Activated B cell treated with CpG ODN at 0.5 μM for 24 hours (primary cell): Measurements from ENCODE around the gene SAMD1. TPM values are rescaled to one million over a fixed set of nuclear protein-coding genes. Genes with fewer than 3 reads are reported as not detected.
"Not testable (repeated sequence)": the region's sequence is repeated elsewhere in the genome, so short reads cannot be mapped to it uniquely, and the experiment has no call there.

ENCODE experiments used
- ATAC-seq: fragments of 200-7000 bp; cut with Tn5 transposase; one replicate; pipeline ENCODE4 v1.10.0; 2021; ENCODE audit warnings: low read depth, mild to moderate bottlenecking, moderate library complexity
- CTCF ChIA-PET: fragments of 350-600 bp; sonication (Branson Sonifier 250); formaldehyde crosslinking; loops from one replicate; lab custom pipeline; 2021; ENCODE audit warnings: antibody characterized with exemption; lab: Charles Lee
- POLR2A ChIA-PET: fragments of 350-600 bp; sonication (Branson Sonifier 250); formaldehyde crosslinking; loops from one replicate; lab custom pipeline; 2021; ENCODE audit warnings: antibody characterized with exemption; lab: Charles Lee
- DNase-seq: peaks from one replicate; pipeline ENCODE4 v3.0.0; 2022
- H3K27ac Mint-ChIP-seq: one replicate; pipeline ENCODE4 v1.8.0; 2020; ENCODE audit warnings: mixed read lengths
- H3K27me3 Mint-ChIP-seq: one replicate; pipeline ENCODE4 v1.8.0; 2021; ENCODE audit warnings: mixed read lengths
- H3K36me3 Mint-ChIP-seq: one replicate; pipeline ENCODE4 v1.8.0; 2021; ENCODE audit warnings: low read depth, mixed read lengths
- H3K4me1 Mint-ChIP-seq: one replicate; pipeline ENCODE4 v1.8.0; 2021; ENCODE audit warnings: mixed read lengths
- H3K4me3 Mint-ChIP-seq: one replicate; pipeline ENCODE4 v1.8.0; 2020; ENCODE audit warnings: mild to moderate bottlenecking, mixed read lengths
- H3K9me3 Mint-ChIP-seq: one replicate; pipeline ENCODE4 v1.8.0; 2020; ENCODE audit warnings: mixed read lengths
- CTCF ChIP-seq: fragments of 200-600 bp; IDR thresholded peaks from one replicate; pipeline ENCODE4 v1.8.0; 2022; ENCODE audit warnings: antibody characterized with exemption, mild to moderate bottlenecking
- intact Hi-C: fragments of 100-400 bp; cut with micrococcal nuclease; formaldehyde crosslinking; loops from one replicate; pipeline ENCODE4 v1.15.1; 2024
- total RNA-seq: library from RNA; stranded (reverse); gene quantifications from 2 replicates; pipeline ENCODE4 v1.2.3, GENCODE V29; 2022

Gene SAMD1
- total RNA-seq, 1 donor from 2014 or later: 32.7 TPM

- no peak overlapping the region for H3K4me3 Mint-ChIP-seq
- H3K27ac Mint-ChIP-seq: no peak overlapping the region
- TF ChIP-seq CTCF: no peak
Observed at GRCh38 chr19:14053032-14053431, 37.5 kb downstream of the SAMD1 start.

DNA sequence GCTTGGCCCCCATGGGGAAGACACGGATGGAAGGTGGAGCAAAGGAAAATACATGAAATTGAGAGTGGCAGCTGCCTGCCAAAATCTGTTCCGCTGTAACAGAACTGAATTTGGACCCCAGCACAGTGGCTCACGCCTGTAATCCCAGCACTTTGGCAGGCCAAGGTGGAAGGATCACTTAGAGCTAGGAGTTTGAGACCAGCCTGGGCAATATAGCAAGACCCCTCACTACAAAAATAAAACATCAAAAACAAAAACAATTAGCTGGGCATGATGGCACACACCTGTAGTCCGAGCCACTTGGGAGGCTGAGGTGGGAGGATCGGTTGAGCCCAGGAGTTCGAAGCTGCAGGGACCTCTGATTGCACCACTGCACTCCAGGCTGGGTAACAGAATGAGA, 38.1 kb downstream of the SAMD1 start:
- Mint-ChIP-seq H3K4me3 (no peak overlapping the region), H3K27ac (no peak overlapping the region), H3K27me3 (peaks cover 8% of the 10 kb centered on the region), H3K4me1 (peaks cover 3% of the 10 kb centered on the region), H3K36me3 (peaks cover 40% of the 10 kb centered on the region), H3K9me3 (no peaks in the 10 kb centered on the region)
- ChIA-PET POLR2A (interaction anchor here (0.6 to 0.9 kb wide), 2 partner anchors 46 to 149 kb away, joined by 3 read pairs; partner anchors contain the start of gene RFX1), CTCF (interaction anchor here (1.1 kb wide), 1 partner anchor 9 kb away, joined by 3 read pairs; no protein-coding TSS in a partner anchor)
- intact Hi-C loops: no loop called here
- no peak for TF ChIP-seq CTCF
- DNase-seq (no peak), ATAC-seq (no peak)

More at GRCh38 chr19:14053032-14053431, 37.5 kb downstream of the SAMD1 start:
- no peak for ATAC-seq
- Mint-ChIP-seq H3K27me3 (peaks cover 13% of the 10 kb centered on the region), H3K36me3 (peaks cover 40% of the 10 kb centered on the region), H3K4me1 (peaks cover 8% of the 10 kb centered on the region), H3K9me3 (no peaks in the 10 kb centered on the region)
- ChIA-PET POLR2A (interaction anchor here (0.6 to 0.9 kb wide), 2 partner anchors 47 to 150 kb away, joined by 3 read pairs; partner anchors contain the start of gene RFX1), CTCF (interaction anchor here (1.1 kb wide), 1 partner anchor 10 kb away, joined by 3 read pairs; no protein-coding TSS in a partner anchor)
- intact Hi-C loops: no loop called here
- no peak for DNase-seq

GRCh38 chr19:14051980-14052379, 38.6 kb downstream of the SAMD1 start:
- intact Hi-C loops: no loop called here
- ChIA-PET POLR2A (no interaction called here), CTCF (interaction anchor here (1.1 kb wide), 1 partner anchor 8 kb away, joined by 3 read pairs; no protein-coding TSS in a partner anchor)
- TF ChIP-seq CTCF: no peak
- Mint-ChIP-seq H3K4me1 (peaks cover 3% of the 10 kb centered on the region), H3K4me3 (no peak overlapping the region), H3K9me3 (no peaks in the 10 kb centered on the region), H3K27me3 (peaks cover 6% of the 10 kb centered on the region), H3K36me3 (peaks cover 43% of the 10 kb centered on the region), H3K27ac (no peak overlapping the region)
- DNase-seq: no peak
- ATAC-seq: no peak

GRCh38 chr19:14050961-14051360, 39.6 kb downstream of the SAMD1 start:
- intact Hi-C loops, H3K27ac Mint-ChIP-seq, DNase-seq, ATAC-seq, H3K4me3 Mint-ChIP-seq, POLR2A ChIA-PET, H3K27me3 Mint-ChIP-seq, H3K4me1 Mint-ChIP-seq, H3K9me3 Mint-ChIP-seq: not testable (repeated sequence)
- CTCF ChIA-PET: interaction anchor here (1.0 to 3.5 kb wide), 3 partner anchors 9 to 170 kb away, joined by 3 to 33 read pairs (median 3); partner anchors contain the start of gene IL27RA
- peaks cover 50% of the 10 kb centered on the region for H3K36me3 Mint-ChIP-seq

DNA sequence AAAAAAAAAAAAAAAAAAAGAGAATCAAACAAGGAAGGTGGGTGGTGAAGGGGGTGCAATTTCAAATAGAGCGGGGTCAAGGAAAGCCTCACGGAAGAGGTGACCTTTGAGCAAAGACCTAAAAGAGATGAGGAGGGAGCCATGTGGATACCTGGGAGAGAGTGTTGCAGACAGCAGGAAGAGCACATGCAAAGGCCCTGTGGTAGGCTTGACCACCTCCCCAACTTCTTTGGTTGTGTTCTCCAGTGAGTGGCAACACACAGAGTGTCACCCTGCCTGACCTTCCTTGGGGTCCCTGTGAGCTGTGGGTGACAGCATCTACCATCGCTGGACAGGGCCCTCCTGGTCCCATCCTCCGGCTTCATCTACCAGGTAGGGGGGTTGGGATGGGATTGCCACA, 40.0 kb downstream of the SAMD1 start:
- H3K4me3 Mint-ChIP-seq: no peak overlapping the region
- H3K27ac Mint-ChIP-seq: no peak overlapping the region
- POLR2A ChIA-PET: interaction anchor here (0.7 kb wide), 1 partner anchor 117 kb away, joined by 8 read pairs; no protein-coding TSS in a partner anchor
- ATAC-seq (no peak), DNase-seq (no peak)
- H3K36me3 Mint-ChIP-seq: peaks cover 54% of the 10 kb centered on the region
- H3K27me3 Mint-ChIP-seq: no peaks in the 10 kb centered on the region
- CTCF ChIA-PET: interaction anchor here (1.0 to 3.5 kb wide), 3 partner anchors 9 to 169 kb away, joined by 3 to 33 read pairs (median 3); partner anchors contain the start of gene IL27RA
- no peaks in the 10 kb centered on the region for H3K4me1 Mint-ChIP-seq
- no peak for TF ChIP-seq CTCF
- H3K9me3 Mint-ChIP-seq: no peaks in the 10 kb centered on the region
- intact Hi-C loops: no loop called here
